Trophoblast cell (in vitro differentiated cells and primary cell): ENCODE data around the gene TEX14.
A peak's percentile ranks its signal among the peaks of the same experiment; 100 is the strongest.

Experiments used
- DNase-seq, 2 donors: peaks; one replicate each; pipeline ENCODE4 v3.0.0-alpha.2; 2016
- H2AFZ ChIP-seq: 2 replicates; pipeline ENCODE4 v1.6.1; 2013; ENCODE audit warnings: low read length, moderate library complexity, mild to moderate bottlenecking; ENCODE audit not compliant: insufficient read depth, poor library complexity
- H2AK5ac ChIP-seq: 2 replicates; pipeline ENCODE4 v1.6.1; 2013; ENCODE audit warnings: mild to moderate bottlenecking, low read length
- H2BK120ac ChIP-seq: 2 replicates; pipeline ENCODE4 v1.6.1; 2013; ENCODE audit warnings: low read length, mild to moderate bottlenecking, moderate library complexity; ENCODE audit not compliant: insufficient read depth, poor library complexity
- H2BK12ac ChIP-seq: 2 replicates; pipeline ENCODE4 v1.6.1; 2013; ENCODE audit warnings: mild to moderate bottlenecking, low read length, moderate library complexity
- H2BK5ac ChIP-seq: 2 replicates; pipeline ENCODE4 v1.6.1; 2013; ENCODE audit warnings: low read length, low read depth, moderate library complexity, mild to moderate bottlenecking; ENCODE audit not compliant: poor library complexity
- H3K14ac ChIP-seq: 2 replicates; pipeline ENCODE4 v1.6.1; 2013; ENCODE audit warnings: mild to moderate bottlenecking, low read length
- H3K18ac ChIP-seq: 2 replicates; pipeline ENCODE4 v1.6.1; 2013; ENCODE audit warnings: mild to moderate bottlenecking, low read length
- H3K23ac ChIP-seq: 2 replicates; pipeline ENCODE4 v1.6.1; 2013; ENCODE audit warnings: low read length
- H3K27ac ChIP-seq: 2 replicates; pipeline ENCODE4 v1.5.1; 2013; ENCODE audit warnings: low read depth, mild to moderate bottlenecking, inconsistent platforms, low read length, moderate library complexity
- H3K27me3 ChIP-seq: 2 replicates; pipeline ENCODE4 v1.6.1; 2013; ENCODE audit warnings: inconsistent platforms, mild to moderate bottlenecking, low read length, moderate library complexity; ENCODE audit not compliant: insufficient read depth
- H3K36me3 ChIP-seq, 2 experiments: 1 replicate in 1 of 2; 2 replicates in 1 of 2; pipeline ENCODE4 v1.6.1; 2013; ENCODE audit warnings: low read length in 2 of 2, mild to moderate bottlenecking in 2 of 2, moderate library complexity in 1 of 2; ENCODE audit not compliant: insufficient read depth in 2 of 2, control insufficient read depth in 1 of 2
- H3K4ac ChIP-seq: 2 replicates; pipeline ENCODE4 v1.6.1; 2013; ENCODE audit warnings: low read depth, mild to moderate bottlenecking, low read length, moderate library complexity
- H3K4me1 ChIP-seq, 2 experiments: 1 replicate in 1 of 2; 2 replicates in 1 of 2; pipeline ENCODE4 v1.6.1; 2013; ENCODE audit warnings: low read length in 2 of 2, mild to moderate bottlenecking in 2 of 2, moderate library complexity in 1 of 2; ENCODE audit not compliant: insufficient read depth in 2 of 2, control insufficient read depth in 1 of 2
- H3K4me2 ChIP-seq: 2 replicates; pipeline ENCODE4 v1.6.1; 2013; ENCODE audit warnings: inconsistent platforms, mild to moderate bottlenecking, low read length, moderate library complexity
- H3K4me3 ChIP-seq: 2 replicates; pipeline ENCODE4 v1.5.1; 2013; ENCODE audit warnings: mild to moderate bottlenecking, low read depth, low read length, inconsistent platforms
- H3K79me1 ChIP-seq: one replicate; pipeline ENCODE4 v1.6.1; 2013; ENCODE audit warnings: low read length
- H3K79me2 ChIP-seq: 2 replicates; pipeline ENCODE4 v1.6.1; 2013; ENCODE audit warnings: low read length, mild to moderate bottlenecking; ENCODE audit not compliant: control insufficient read depth, insufficient read depth, poor library complexity
- H3K9ac ChIP-seq: 2 replicates; pipeline ENCODE4 v1.6.1; 2013; ENCODE audit warnings: mild to moderate bottlenecking, low read length
- H3K9me3 ChIP-seq: 2 replicates; pipeline ENCODE4 v1.6.1; 2013; ENCODE audit warnings: low read depth, mild to moderate bottlenecking, control low read depth, inconsistent platforms, low read length; ENCODE audit not compliant: insufficient read depth
- H4K12ac ChIP-seq: 2 replicates; pipeline ENCODE4 v1.6.1; 2013; ENCODE audit warnings: low read depth, mild to moderate bottlenecking, low read length, moderate library complexity
- H4K8ac ChIP-seq: 2 replicates; pipeline ENCODE4 v1.6.1; 2013; ENCODE audit warnings: low read depth, mild to moderate bottlenecking, low read length, moderate library complexity
- H4K91ac ChIP-seq: one replicate; pipeline ENCODE4 v1.6.1; 2013; ENCODE audit warnings: low read depth, mild to moderate bottlenecking, low read length, moderate library complexity
- WGBS: extraction: QIAGEN DNeasy Blood & Tissue Kit; methylation state at CpG from one replicate; pipeline ENCODE4 v1.1.7; 2013; ENCODE audit warnings: missing lambda C conversion rate; ENCODE audit not compliant: insufficient read length, insufficient coverage; ENCODE audit errors: extremely low coverage; 5-methylcytosine and 5-hydroxymethylcytosine counted together

Gene TEX14

DNA sequence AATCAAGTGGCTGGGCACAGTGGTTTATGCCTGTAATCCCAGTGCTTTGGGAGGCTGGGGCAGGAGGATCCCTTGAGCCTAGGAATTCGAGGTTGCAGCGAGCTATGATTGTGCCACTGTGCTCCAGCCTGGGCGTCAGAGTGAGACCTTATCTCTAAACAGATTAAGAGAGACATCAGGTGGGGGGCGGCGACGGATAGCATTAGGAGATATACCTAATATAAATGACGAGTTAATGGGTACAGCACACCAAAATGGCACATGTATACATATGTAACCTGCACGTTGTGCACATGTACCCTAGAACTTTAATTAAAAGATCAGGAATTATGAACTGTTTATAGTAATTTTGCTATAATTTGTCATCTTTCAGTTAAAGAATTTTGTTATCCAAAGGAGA, 10.9 kb upstream of the TEX14 start:
- H3K4me1 ChIP-seq, result peaks cover 2 to 3% of the 10 kb centered on the region in 2 experiments
- no peak overlapping the region for H4K91ac ChIP-seq
- no peak overlapping the region for H2AK5ac ChIP-seq
- no peak overlapping the region for H2BK120ac ChIP-seq
- no peaks in the 10 kb centered on the region for H3K9me3 ChIP-seq
- H4K8ac ChIP-seq, result no peak overlapping the region
- H2BK12ac ChIP-seq, result no peak overlapping the region
- H3K79me1 ChIP-seq, result no peaks in the 10 kb centered on the region
- H3K18ac ChIP-seq, result no peak overlapping the region
- H3K27ac ChIP-seq, result no peak overlapping the region
- H3K4me3 ChIP-seq, result no peak overlapping the region
- H3K23ac ChIP-seq, result no peak overlapping the region
- H2AFZ ChIP-seq, result no peak overlapping the region
- H3K4ac ChIP-seq, result no peak overlapping the region
- no peak overlapping the region for H3K9ac ChIP-seq
- H2BK5ac ChIP-seq, result no peak overlapping the region
- DNase-seq, result no peak
- no peak overlapping the region for H4K12ac ChIP-seq
- WGBS, result no CpG with 5 or more reads among the region's 8 CpGs
- H3K36me3 ChIP-seq, result peaks cover 0 to 4% of the 10 kb centered on the region in 2 experiments
- no peak overlapping the region for H3K4me2 ChIP-seq
- no peaks in the 10 kb centered on the region for H3K27me3 ChIP-seq
- no peaks in the 10 kb centered on the region for H3K79me2 ChIP-seq
- no peak overlapping the region for H3K14ac ChIP-seq

DNA sequence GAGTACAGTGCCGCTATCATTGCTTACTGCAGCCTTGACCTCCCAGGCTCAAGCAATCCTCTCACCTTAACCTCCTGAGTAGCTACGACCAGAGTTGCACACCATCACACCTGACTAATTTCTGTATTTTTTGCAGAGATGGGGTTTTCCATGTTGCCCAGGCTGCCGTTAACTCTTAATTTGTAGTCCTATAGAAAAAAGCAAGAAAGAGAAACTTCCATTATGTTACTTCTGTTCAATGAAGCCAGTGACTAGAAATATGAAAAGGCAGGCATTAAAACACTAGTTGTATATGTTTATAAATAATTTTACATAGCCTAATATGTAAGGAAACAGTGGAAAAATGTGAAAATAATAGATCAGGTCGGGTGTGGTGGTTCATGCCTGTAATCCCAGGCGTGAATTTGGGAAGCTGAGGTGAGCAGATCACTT, 10.2 kb upstream of the TEX14 start:
- no peaks in the 10 kb centered on the region for H3K27me3 ChIP-seq
- no peak overlapping the region for H3K9ac ChIP-seq
- no peak overlapping the region for H2BK5ac ChIP-seq
- no peak overlapping the region for H3K14ac ChIP-seq
- H4K91ac ChIP-seq, result no peak overlapping the region
- H2BK12ac ChIP-seq, result no peak overlapping the region
- H3K9me3 ChIP-seq, result no peaks in the 10 kb centered on the region
- no peaks in the 10 kb centered on the region for H3K79me2 ChIP-seq
- no peak overlapping the region for H3K23ac ChIP-seq
- H4K8ac ChIP-seq, result no peak overlapping the region
- H3K27ac ChIP-seq, result no peak overlapping the region
- H3K4me3 ChIP-seq, result no peak overlapping the region
- H4K12ac ChIP-seq, result no peak overlapping the region
- no peak overlapping the region for H3K18ac ChIP-seq
- H2BK120ac ChIP-seq, result no peak overlapping the region
- peaks cover 0 to 4% of the 10 kb centered on the region in 2 experiments for H3K36me3 ChIP-seq
- DNase-seq, result no peak
- H2AFZ ChIP-seq, result no peak overlapping the region
- H3K4ac ChIP-seq, result no peak overlapping the region
- H3K4me1 ChIP-seq, result peaks cover 2 to 3% of the 10 kb centered on the region in 2 experiments
- no peak overlapping the region for H3K4me2 ChIP-seq
- no peaks in the 10 kb centered on the region for H3K79me1 ChIP-seq
- no peak overlapping the region for H2AK5ac ChIP-seq
- no CpG with 5 or more reads among the region's 5 CpGs for WGBS

DNA sequence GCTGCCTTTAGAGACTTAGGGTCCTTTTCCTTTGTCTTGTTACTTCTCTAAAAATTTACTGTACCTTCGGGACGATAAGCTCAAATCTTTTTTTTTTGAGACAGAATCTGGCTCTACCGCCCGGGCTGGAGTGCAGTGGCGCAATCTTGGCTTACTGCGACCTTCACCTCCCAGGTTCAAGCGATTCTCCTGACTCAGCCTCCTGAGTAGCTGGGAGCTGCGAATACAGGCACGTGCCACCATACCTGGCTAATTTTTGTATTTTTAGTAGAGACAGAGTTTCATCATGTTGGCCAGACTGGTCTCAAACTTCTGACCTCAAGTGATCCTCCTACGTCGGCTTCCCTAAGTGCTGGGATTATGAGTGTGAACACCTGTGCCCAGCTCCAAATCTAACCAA, 7.9 kb upstream of the TEX14 start:
- H2AK5ac ChIP-seq, result no peak overlapping the region
- no peak overlapping the region for H4K91ac ChIP-seq
- WGBS, result no CpG with 5 or more reads among the region's 11 CpGs
- peak; percentile 77 to 87 for DNase-seq
- H3K27ac ChIP-seq, result no peak overlapping the region
- no peak overlapping the region for H3K23ac ChIP-seq
- H2BK12ac ChIP-seq, result no peak overlapping the region
- no peaks in the 10 kb centered on the region for H3K79me1 ChIP-seq
- no peak overlapping the region for H2BK5ac ChIP-seq
- no peaks in the 10 kb centered on the region for H3K27me3 ChIP-seq
- H4K8ac ChIP-seq, result no peak overlapping the region
- H3K4me2 ChIP-seq, result no peak overlapping the region
- no peak overlapping the region for H2BK120ac ChIP-seq
- no peak overlapping the region for H3K4me3 ChIP-seq
- H3K79me2 ChIP-seq, result no peaks in the 10 kb centered on the region
- no peak overlapping the region for H3K18ac ChIP-seq
- no peak overlapping the region for H2AFZ ChIP-seq
- no peak overlapping the region for H3K4ac ChIP-seq
- H3K9me3 ChIP-seq, result no peaks in the 10 kb centered on the region
- H3K14ac ChIP-seq, result no peak overlapping the region
- H3K9ac ChIP-seq, result no peak overlapping the region
- peaks cover 2 to 3% of the 10 kb centered on the region in 2 experiments for H3K4me1 ChIP-seq
- peaks cover 0 to 4% of the 10 kb centered on the region in 2 experiments for H3K36me3 ChIP-seq
- H4K12ac ChIP-seq, result no peak overlapping the region

DNA sequence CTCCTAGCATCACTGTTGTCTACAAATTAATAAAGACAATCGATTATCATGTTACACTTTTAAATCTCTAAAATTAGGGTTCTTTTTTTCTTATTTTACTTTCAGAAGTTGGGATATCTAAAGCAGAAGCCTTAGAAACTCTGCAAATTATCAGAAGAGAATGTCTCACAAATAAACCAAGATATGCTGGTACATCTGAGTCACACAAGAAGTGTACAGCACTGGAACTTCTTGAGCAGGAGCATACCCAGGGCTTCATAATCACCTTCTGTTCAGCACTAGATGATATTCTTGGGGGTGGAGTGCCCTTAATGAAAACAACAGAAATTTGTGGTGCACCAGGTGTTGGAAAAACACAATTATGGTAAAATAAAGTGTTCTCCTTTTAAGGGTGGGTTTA, 3.0 kb upstream of the TEX14 start:
- Histone ChIP-seq H3K4me1 (peaks cover 0 to 3% of the 10 kb centered on the region in 2 experiments), H4K8ac (no peak overlapping the region), H2BK120ac (no peak overlapping the region), H3K4me2 (no peak overlapping the region), H3K18ac (no peak overlapping the region), H2BK5ac (no peak overlapping the region), H3K79me1 (peaks cover 3% of the 10 kb centered on the region), H2BK12ac (no peak overlapping the region), H3K9ac (no peak overlapping the region), H4K91ac (no peak overlapping the region), H2AK5ac (no peak overlapping the region), H2AFZ (no peak overlapping the region), H4K12ac (no peak overlapping the region), H3K27me3 (no peaks in the 10 kb centered on the region), H3K36me3 (peaks cover 0 to 2% of the 10 kb centered on the region in 2 experiments), H3K23ac (no peak overlapping the region), H3K27ac (no peak overlapping the region), H3K4ac (no peak overlapping the region), H3K14ac (no peak overlapping the region), H3K4me3 (no peak overlapping the region), H3K79me2 (no peaks in the 10 kb centered on the region), H3K9me3 (no peaks in the 10 kb centered on the region)
- DNase-seq, result peak in 1 of 2 donors; percentile 75
- WGBS, result no CpG with 5 or more reads among the region's 1 CpG
